Mucosa of stomach (tissue), 1 donor: ENCODE results near the gene BAIAP2.
"Not testable (repeated sequence)": the region's sequence is repeated elsewhere in the genome, so short reads cannot be mapped to it uniquely, and the experiment has no call there.

Experiments
- H3K27me3 ChIP-seq: one replicate; pipeline ENCODE4 v1.7.0; 2013; ENCODE audit warnings: mild to moderate bottlenecking, low read length; ENCODE audit not compliant: control insufficient read depth, insufficient read depth
- H3K36me3 ChIP-seq: one replicate; pipeline ENCODE4 v1.7.0; 2013; ENCODE audit warnings: low read length; ENCODE audit not compliant: control insufficient read depth, insufficient read depth
- H3K4me1 ChIP-seq: one replicate; pipeline ENCODE4 v1.7.0; 2013; ENCODE audit warnings: mild to moderate bottlenecking, low read length; ENCODE audit not compliant: control insufficient read depth, insufficient read depth
- H3K4me3 ChIP-seq: one replicate; pipeline ENCODE4 v1.7.0; 2013; ENCODE audit warnings: low read length
- H3K9ac ChIP-seq: one replicate; pipeline ENCODE4 v1.7.0; 2013; ENCODE audit warnings: mild to moderate bottlenecking, low read length, moderate library complexity
- H3K9me3 ChIP-seq: one replicate; pipeline ENCODE4 v1.7.0; 2013; ENCODE audit warnings: mild to moderate bottlenecking, low read length, moderate library complexity; ENCODE audit not compliant: control insufficient read depth
- donor health status: Pancreatic carcinoma.

Gene BAIAP2

DNA sequence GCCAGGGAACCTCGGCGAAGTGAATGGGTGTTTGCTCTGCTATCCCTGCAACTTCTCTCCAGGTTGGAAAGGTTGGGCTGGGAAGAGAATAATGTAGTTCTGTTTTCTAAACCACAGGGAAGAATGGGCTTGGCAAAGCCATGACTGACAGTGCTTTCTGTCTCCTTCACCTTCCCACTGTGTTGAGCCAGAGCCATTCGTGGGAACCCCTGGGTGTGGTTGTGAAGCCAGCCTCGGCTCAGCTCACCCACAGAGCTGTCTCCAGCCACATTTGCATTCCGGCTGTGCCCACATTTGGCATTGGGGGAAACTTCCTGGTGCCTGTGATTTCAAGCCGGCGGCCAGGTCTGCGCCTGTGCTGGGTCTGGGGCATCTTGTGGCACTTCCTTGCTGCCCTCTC is 39.9 kb downstream of the BAIAP2 start:
- H3K4me1 ChIP-seq = peaks cover 37% of the 10 kb centered on the region
- H3K9ac ChIP-seq = no peak overlapping the region
- H3K36me3 ChIP-seq = peaks cover 10% of the 10 kb centered on the region

GRCh38 chr17:81075307-81075706 is 40.4 kb downstream of the BAIAP2 start:
- Histone ChIP-seq H3K9ac (no peak overlapping the region), H3K36me3 (peaks cover 10% of the 10 kb centered on the region), H3K9me3 (no peaks in the 10 kb centered on the region), H3K4me1 (peaks cover 37% of the 10 kb centered on the region), H3K27me3 (no peaks in the 10 kb centered on the region), H3K4me3 (no peak overlapping the region)

More for the DNA sequence above, 39.9 kb downstream of the BAIAP2 start:
- no peaks in the 10 kb centered on the region for H3K27me3 ChIP-seq
- H3K9me3 ChIP-seq = no peaks in the 10 kb centered on the region
- no peak overlapping the region for H3K4me3 ChIP-seq

DNA sequence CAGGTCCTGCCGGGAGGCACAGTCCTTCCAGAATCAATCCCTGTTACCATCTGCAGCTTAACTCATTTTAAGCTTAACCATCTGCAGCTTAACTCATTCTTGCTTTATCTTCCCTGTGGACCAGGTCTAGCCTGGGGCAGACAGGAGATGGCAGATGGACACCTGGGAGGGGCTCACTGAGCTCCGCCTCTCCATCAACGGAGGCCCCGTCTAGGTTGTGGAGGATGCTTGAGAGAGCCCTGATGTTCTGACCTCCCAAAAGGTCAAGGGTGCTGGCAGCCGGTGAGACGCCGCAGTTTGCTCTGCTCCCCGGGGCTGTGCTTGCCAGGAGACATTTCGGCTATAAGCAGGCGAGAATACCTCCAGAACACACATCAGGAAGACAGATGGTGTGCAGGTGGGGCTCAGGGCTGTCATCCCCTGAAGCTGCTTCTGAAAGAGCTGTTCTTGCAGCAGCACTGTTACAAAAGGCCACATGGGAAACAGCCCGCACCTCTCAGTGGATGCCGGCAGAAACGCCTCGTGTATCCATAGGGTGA is 41.3 kb downstream of the BAIAP2 start:
- Histone ChIP-seq H3K9ac (no peak overlapping the region), H3K4me1 (peaks cover 37% of the 10 kb centered on the region), H3K36me3 (peaks cover 10% of the 10 kb centered on the region), H3K27me3 (no peaks in the 10 kb centered on the region), H3K9me3 (no peaks in the 10 kb centered on the region), H3K4me3 (no peak overlapping the region)

DNA sequence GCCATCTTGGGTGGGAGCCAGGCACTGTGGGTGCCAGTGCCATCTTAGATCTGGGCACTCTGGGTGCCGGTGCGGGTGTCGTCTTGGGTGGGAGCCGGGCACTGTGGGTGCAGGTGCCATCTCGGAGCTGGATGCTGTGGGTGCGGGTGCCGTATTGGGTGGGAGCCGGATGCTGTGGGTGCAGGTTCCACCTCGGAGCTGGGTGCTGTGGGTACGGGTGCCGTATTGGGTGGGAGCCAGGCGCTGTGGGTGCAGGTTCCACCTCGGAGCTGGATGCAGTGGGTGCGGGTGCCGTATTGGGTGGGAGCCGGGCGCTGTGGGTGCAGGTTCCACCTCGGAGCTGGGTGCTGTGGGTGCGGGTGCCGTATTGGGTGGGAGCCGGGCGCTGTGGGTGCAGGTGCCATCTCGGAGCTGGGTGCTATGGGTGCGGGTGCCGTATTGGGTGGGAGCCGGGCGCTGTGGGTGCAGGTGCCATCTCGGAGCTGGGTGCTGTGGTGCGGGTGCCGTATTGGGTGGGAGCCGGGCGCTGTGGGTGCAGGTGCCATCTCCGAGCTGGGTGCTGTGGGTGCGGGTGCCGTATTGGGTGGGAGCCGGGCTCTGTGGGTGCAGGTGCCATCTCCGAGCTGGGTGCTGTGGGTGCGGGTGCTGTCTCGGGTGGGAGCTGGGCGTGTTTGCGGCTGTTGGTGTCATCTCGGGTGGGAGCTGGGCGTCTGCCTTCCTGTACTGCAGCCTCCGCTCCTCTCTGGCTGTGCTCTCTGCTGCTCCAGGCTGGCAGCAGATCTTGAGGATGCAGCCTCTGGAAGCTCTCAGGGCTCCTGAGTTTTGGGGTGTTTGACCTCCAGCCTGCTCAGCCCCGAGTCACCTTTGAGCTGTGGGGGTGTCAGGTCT is 43.3 kb downstream of the BAIAP2 start:
- peaks cover 39% of the 10 kb centered on the region for H3K4me1 ChIP-seq
- not testable (repeated sequence) for H3K4me3 ChIP-seq, H3K27me3 ChIP-seq, H3K36me3 ChIP-seq, H3K9me3 ChIP-seq, H3K9ac ChIP-seq

DNA sequence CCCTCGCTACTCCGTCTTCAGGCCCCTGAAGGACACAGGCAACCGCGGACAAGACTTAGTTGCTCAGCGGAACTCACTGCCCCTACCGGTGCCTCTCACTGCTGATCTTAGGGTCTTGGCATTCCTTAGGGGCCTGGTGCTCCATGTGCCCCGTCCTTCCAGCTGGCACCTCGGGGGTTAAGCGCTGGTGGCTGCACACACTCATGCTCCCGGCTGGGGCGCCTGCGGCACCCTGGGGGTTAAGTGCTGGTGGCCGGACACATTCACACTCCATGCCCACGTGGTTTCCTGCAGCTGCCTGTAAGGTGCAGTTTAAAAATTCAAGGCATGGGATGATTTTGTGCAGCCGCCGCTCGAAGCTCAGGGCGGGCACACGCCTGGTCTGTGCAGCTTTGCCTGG is 45.1 kb downstream of the BAIAP2 start:
- Histone ChIP-seq H3K4me1 (peaks cover 48% of the 10 kb centered on the region), H3K9ac (no peak overlapping the region), H3K36me3 (peaks cover 5% of the 10 kb centered on the region)

GRCh38 chr17:81081222-81082176 is 46.5 kb downstream of the BAIAP2 start:
- Histone ChIP-seq H3K4me1 (peaks cover 57% of the 10 kb centered on the region), H3K36me3 (peaks cover 4% of the 10 kb centered on the region), H3K27me3 (no peaks in the 10 kb centered on the region), H3K4me3 (no peak overlapping the region), H3K9ac (peak overlapping the region; percentile 82), H3K9me3 (no peaks in the 10 kb centered on the region)

More for the DNA sequence above, 45.1 kb downstream of the BAIAP2 start:
- no peaks in the 10 kb centered on the region for H3K27me3 ChIP-seq
- H3K4me3 ChIP-seq = no peak overlapping the region
- no peaks in the 10 kb centered on the region for H3K9me3 ChIP-seq

- H3K9me3 ChIP-seq = no peaks in the 10 kb centered on the region
- H3K36me3 ChIP-seq = peaks cover 3% of the 10 kb centered on the region
- H3K4me3 ChIP-seq = no peak overlapping the region
- peaks cover 67% of the 10 kb centered on the region for H3K4me1 ChIP-seq
- no peaks in the 10 kb centered on the region for H3K27me3 ChIP-seq
- H3K9ac ChIP-seq = peak overlapping the region; percentile 82
These were observed 47.5 kb downstream of the BAIAP2 start for GRCh38 chr17:81082177-81083073.

- Histone ChIP-seq H3K4me3 (peak overlapping the region; percentile 28), H3K4me1 (peaks cover 71% of the 10 kb centered on the region), H3K36me3 (peaks cover 4% of the 10 kb centered on the region), H3K9me3 (no peaks in the 10 kb centered on the region), H3K27me3 (no peaks in the 10 kb centered on the region), H3K9ac (peak overlapping the region; percentile 82)
These were observed 48.3 kb downstream of the BAIAP2 start for GRCh38 chr17:81083125-81083765.

DNA sequence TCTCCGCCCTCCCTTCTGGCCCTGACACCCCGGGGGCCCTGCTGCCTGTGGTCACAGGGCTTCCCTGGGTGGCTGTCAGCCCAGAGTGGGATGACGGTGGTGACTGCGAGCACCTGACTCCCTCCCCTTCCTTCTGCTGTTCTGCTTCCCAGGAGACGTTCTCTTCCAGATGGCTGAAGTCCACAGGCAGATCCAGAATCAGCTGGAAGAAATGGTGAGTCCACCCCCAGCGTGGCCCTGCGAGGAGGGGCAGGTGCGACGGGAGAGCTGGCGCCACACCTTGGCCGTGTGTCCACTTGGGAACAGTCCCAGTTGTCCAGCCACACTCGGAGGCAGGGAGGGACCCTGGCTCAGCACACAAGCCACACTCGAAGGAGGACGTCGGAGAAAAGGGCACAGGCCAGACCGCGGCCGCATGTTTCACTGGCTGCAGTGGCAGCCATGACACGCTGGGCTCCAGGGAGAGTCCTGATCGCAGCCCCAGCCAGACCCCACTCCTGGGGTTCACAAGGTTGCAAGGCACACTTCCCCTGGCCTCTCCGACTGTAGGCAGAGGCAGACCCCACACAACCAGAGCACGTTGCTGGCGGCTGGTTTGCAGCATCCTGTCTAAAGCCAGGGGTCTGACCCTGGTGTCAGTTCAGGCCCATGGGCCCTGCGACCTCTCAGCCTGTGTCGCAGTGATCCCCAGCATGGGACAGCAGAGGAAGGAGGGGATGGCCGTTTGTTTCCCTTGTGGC is 49.9 kb downstream of the BAIAP2 start:
- Histone ChIP-seq H3K27me3 (no peaks in the 10 kb centered on the region), H3K9ac (peak overlapping the region; percentile 41), H3K4me1 (peaks cover 86% of the 10 kb centered on the region), H3K36me3 (peaks cover 8% of the 10 kb centered on the region), H3K4me3 (no peak overlapping the region), H3K9me3 (no peaks in the 10 kb centered on the region)

GRCh38 chr17:81085420-81085911 is 50.5 kb downstream of the BAIAP2 start:
- no peaks in the 10 kb centered on the region for H3K27me3 ChIP-seq
- H3K9me3 ChIP-seq = no peaks in the 10 kb centered on the region
- H3K4me3 ChIP-seq = no peak overlapping the region
- H3K36me3 ChIP-seq = peaks cover 8% of the 10 kb centered on the region
- peaks cover 92% of the 10 kb centered on the region for H3K4me1 ChIP-seq
- H3K9ac ChIP-seq = peak overlapping the region; percentile 13
